Activated CD8-positive, alpha-beta memory T cell treated with anti-CD3 and anti-CD28 coated beads, Interleukin-2, amount 50 U/mL, for 48 hours (primary cell): Measurements from ENCODE around the gene NFU1.
A peak's percentile ranks its signal among the peaks of the same experiment; 100 is the strongest.

ENCODE experiments used
- DNase-seq: peaks from one replicate; pipeline ENCODE4 v3.0.0-alpha.2; 2020

The NFU1 gene

DNA sequence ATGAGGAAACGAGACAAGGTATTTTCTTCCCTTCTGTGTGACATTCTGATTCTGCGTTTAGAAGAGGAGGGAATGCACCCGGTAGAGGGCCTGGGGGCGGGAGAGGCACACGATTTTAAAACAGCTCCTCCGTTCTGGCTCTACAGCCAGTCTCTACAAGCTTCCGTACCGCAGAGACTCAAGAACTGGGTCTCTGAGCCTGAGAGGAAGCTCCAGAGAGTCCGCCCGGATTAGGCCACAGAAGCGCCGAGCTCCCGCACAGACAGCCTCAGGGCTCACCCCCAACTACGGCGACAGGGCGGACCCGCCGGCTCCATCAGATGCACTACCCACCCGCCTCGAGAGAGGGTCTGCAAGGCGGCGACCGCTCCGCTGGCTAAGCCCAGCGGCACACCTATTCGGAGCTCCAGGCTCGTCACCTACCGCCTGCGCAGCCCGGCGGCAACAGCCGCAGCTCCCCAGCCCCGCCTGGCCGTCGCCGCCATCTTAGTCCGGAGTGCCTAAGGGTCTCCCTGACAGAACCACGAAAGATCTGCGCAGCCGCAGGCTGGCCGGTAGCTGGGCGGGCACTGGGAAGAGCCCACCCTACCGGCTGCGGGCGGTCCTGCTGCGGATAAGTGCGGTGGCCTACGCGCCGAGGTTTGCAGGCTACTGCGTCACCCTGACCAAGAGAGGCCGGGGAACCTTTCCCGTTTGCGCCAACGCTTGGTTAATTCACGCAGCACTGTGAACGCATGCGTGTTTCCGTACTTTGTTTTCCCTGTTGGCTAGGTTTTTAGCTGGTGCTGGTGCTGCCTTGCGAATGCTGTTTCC is at the start of gene NFU1:
Gene NFU1 (minus strand): TSS at position 498 of the 813 bp plus-strand sequence. CDS start 13 bp downstream, at position 485.
- DNase-seq: peak; percentile 94

DNA sequence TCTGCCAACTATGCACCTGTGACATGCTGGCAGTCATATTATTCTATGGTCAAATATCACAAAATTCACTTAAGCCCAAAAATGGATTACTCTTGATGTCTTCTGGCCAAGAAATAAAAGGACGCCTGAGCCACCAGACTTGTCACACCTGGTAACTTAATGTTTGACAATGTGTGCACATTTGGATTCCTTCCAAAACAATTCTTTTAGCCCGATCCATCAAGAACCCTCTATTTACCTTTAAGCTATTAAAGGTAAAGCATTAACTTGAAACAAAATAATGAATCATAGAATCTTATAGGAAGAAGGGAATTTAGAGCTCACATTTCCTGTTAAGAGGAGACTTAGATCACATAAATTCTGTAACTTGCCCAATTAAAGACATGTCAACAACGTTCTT is 46.5 kb upstream of the NFU1 start:
- DNase-seq: no peak

DNA sequence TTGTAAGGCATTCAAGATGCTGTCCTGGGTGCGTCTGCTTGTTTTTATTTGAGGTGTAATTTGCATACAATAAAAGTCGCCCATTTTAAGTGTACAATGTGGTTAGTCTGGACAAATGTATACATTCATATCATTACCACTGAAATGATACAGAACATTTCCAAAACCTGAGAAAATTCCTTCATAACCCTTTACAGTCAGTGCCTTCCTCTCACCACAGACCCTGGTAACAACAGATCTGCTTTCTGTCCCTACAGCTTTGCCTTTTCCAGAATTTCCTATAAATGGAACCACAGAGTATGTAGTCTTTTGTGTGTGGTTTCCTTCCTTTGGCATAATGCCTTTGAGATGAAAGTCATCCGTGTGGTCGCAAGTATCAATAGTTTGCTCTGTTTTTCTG is 45.8 kb upstream of the NFU1 start:
- no peak for DNase-seq

DNA sequence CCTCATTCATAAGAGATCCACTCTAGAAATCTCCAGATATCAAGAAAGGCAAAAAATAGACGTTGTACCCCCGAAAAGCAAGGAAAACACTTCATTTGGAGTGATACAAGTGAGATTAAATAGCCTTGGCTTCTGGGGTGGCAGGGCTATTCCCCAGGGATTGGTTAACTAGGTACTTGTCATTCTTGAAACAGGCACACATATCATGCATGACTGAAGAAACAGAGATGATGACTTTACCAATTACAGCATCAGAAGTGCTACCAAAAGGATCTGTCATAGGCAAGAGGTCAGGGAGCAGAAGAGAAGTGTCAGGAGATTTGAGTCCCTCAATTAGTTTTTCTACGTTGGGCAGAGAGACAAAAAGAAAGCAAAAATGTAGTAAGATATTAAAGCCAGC is 45.2 kb upstream of the NFU1 start:
- no peak for DNase-seq

DNA sequence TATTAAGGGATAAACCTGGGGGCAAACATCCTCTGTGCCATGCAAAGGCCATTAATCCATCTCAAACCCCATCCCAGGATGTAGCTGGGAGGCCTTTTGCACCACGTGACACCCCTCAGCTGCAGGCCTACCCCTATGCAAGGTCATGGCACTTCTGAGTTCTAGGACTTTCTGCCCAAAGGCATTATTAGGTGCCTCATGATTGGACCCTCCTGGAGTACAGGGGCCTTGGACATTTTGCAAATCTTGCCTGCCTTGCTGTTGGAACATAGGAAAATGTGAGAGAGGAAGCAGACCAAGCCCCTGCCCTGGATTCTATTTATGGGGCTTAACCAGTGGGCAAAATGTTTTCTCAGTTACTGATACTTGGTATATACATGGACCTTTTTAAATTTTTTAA is 44.2 kb upstream of the NFU1 start:
- no peak for DNase-seq

DNA sequence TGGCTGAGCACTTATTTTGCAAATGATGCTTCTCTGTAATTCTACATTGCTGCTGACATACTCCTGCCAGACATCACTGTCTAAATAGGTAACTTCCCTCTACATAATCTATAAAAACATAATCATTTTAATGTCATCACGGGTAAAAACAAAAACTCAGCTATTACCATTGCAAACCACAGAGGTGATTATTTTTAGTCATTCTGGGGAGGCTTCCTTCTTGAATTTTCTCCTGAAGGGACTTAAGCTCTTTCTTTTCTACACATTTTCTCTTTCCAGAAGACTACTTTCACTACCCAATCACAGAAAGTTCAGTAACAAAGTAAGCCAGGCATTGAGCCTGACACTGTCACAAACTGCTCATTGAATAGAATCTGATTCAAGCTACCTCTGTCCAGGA is 40.4 kb upstream of the NFU1 start:
- no peak for DNase-seq

DNA sequence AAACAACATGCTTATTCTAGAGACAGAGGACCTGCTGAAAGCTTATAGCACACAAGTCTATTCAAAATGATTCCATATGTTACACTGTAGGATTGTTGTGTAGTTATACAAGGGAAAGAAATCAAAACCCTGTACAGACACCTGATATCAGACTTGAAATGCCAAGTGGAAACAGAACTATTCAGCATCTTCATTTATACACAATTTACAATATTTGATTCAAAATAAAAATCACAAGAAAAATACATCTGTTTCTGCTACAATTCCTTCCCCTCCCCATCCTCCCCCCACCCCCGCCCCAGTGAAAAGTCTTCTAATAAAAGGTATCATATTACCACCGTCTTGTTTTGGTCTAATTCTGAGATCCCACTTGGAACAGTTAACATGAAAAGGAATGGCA is 37.5 kb upstream of the NFU1 start:
- no peak for DNase-seq

DNA sequence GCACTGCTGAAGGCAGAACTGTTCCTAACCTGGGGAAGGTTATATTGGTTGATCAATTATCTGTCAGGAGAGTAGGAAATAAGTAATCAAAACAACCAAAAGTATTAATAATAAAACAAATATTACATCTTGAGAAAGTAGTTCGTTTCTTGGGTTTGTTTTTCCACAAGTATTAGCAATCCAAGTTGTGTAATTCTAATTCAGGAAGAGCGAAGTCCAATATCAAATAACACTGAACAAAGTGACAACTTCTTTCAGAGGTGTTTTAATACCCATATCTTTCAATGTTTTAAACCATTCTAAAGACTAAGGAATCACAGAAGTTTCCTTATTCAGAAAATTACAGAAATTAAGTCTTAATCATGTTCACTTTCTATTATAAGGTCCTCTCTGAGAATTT is 34.6 kb upstream of the NFU1 start:
- no peak for DNase-seq

DNA sequence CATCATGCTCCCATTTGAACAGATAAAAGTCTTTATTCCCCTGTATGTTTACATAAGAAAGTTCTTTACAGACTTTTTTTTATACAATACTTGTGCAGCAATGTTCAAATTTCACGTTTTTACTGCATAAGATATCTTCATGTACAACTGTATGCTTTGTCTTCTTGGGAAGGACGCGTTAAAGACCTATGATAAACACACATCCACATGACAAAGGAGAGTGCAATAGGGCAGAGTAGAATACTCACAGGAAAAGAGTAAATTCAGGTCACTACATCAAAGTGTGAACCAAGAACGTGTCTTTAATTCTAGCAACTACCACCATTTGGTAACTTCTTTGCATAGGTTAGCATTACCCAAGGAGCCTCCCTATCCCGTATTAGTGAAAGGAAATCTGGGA is 33.7 kb upstream of the NFU1 start:
- no peak for DNase-seq

DNA sequence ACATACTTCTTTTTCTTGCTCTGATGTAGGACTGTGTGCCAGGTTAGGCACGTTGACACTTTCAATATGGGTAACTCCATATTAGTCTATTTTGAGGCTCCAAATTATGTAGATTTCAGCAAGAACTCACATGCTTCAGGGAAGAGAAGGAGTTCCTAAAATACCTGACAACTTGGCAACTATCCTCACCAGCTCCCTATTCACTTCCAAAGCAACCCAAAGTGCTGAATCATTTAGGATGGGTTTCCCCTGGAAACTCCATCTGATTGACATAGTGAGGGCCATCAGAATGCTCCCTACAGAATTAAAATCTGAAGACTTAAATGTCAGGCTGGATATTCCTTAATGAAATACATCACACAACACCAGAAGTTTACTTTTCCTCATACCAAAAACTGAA is 32.5 kb upstream of the NFU1 start:
- no peak for DNase-seq

DNA sequence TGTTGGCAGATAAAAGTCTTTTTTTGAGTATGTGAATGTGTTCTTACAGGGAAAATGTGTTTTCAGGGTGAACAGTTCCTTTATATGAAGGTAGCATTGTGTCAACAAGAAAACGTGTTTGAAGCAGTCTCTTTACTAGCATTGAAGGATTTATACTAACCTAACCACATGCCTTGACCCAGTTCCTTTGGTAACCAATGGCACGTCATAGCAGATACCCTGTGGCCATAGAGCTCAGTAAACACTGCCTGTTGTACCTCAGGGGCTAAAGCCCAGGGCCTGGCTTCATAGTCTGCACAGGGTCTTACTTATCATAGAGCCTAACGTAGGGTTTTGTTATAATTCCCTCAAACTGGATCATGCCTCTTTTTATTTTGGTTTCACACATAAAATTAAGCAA is 32.1 kb upstream of the NFU1 start:
- DNase-seq: no peak

DNA sequence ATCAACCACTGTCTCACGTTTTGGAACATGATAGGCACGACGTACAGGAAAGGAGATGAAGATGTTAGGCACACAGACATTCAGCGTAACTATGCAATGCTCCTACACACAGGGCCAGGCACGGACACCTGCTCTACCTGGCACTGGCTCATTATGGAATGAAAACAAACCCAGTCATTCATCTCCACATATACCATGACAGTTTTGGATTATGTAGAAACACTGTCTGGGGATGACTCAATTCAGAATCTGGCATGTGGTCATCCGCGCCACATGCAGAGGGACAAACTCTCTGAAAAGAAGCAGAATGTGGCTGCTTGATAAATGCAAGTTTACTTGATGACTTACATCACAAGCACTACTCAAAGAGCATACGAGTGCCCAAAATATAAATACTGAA is 29.5 kb upstream of the NFU1 start:
- DNase-seq: no peak

DNA sequence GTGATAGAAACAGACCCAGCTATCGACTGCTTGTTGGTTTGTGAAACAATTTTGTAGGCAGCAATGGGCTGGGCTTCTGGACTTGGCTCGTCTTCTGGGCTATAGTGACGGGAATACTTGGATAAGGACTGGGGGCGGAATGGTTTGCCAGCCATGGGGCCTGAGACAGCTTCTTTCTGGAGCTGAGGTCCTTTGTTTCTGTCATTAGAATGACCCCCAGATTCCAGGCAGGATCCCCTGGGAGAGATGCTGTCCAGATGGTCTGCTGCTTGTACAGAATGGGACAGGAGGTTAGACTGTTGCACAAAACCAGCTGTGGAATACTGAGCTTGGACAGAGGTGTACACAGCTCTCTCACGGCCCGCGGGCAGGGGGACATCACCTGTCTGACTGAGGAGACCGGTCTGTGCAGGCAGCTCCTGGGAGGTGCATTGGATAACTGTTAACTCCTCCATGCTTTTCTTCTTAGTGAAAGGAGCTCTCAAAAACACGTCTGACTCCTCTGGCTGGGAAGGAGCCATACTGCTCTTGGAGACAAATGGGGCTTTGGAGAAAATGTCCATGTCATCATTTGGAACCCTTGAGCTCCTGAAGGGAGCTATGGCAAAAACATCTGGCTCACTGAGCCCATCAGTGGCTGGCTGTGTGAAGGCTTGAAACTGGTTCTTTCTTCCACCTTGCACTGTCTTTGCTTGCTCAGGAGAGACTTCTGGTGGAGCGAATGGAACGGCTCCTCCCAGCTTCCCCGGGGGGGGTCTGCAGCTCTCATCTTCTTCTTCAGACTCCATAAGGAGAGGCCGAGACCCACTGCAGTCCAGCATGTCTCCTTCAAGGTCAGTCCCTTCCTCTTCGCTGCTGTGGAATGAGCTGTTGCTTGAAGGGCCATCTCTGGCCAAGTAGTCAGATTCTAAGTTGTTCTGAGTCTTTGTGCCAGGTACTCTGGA is 28.6 kb upstream of the NFU1 start:
- DNase-seq: no peak

DNA sequence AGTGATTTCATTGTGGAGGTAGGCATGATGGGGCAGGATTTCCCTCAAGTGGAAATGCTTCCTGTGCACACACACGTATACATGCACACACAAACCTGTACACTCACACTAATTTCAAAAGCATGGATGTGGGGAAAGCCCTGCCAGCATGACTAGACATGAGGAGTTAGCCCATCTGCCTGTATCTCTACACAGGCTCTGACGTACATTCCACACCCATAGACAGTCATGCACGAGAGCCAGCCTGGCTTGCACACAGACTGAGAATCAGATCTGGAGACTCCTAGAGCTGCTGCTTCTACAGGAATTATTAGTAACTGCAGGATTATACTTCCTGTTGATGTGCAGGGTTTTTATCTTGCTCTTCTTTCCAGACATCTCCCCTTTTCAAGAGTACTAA is 27.3 kb upstream of the NFU1 start:
- no peak for DNase-seq

DNA sequence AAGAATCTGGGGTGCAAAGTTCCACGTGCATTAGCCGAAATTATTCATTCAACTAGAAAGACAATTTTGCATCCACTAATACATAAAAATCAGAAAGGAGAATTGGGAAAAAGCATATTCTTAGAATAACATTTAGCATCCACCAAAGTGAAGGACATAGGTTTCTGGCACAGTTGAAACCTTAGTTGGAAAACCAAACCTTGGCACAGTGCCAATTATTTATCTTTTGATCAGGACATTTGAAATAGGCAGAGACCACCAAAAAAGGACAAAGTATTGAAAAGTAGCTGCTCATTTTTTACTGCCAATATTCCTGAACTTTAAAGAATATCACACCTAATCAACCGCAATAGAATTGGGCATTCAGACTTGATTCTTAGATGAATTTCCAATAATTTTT is 25.5 kb upstream of the NFU1 start:
- no peak for DNase-seq

DNA sequence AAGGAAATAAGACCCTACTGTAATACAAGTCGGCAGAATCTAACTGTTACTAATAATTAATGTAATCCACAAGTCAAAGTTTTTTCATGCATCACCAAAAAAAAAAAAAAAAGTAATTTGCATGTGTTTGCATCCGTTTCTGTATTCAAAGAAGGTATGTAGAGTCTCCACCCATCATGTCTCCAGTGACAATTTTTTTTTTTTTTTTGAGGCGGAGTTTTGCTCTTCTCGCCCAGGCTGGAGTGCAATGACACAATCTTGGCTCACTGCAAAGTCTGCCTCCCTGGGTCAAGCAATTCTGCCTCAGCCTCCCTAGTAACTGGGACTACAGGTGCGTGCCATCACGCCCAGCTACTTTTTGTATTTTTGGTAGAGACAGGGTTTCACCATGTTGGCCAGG is 24.2 kb upstream of the NFU1 start:
- DNase-seq: no peak

DNA sequence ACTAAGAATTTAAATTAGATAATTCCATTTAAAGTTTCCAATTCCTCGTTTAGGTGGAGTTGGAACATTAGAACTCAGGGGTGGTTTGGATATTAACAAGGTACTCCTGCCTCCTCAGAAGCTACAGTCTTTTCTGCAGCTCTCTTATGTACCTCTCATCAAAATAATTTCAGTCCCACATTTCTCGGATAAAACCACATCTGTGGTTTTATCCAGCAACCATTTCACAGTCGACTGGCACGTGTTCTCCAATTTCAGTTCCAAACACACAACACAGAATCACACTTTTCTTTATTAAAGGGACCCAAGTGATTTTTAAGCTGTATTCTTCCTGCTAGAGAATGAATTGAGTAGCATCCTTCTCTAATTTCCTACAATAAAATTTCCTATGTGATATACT is 22.7 kb upstream of the NFU1 start:
- DNase-seq: no peak

DNA sequence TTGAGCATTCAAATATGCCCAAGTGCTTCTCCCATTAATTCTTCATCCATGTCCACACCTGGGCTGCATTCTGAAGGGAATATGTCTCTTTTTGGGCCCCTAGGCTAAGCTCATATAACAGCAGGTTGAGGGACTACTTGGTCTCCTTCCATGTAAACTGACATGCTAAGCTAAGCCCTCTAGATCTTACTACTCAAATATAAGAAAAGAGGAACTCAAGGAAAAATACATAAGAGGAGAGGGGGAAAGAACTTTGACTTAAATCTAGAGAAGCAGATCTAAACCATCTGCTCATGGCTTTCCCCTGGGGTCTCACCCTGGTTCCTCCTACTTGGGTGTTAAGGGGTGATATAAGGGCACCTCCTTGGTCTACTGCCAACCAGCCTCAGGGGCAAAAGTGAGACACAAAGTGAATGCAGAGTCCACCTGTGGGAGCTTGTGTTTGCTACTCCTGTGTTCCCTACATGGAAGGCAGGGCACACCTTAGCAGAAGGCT is 19.8 kb upstream of the NFU1 start:
- DNase-seq: no peak

DNA sequence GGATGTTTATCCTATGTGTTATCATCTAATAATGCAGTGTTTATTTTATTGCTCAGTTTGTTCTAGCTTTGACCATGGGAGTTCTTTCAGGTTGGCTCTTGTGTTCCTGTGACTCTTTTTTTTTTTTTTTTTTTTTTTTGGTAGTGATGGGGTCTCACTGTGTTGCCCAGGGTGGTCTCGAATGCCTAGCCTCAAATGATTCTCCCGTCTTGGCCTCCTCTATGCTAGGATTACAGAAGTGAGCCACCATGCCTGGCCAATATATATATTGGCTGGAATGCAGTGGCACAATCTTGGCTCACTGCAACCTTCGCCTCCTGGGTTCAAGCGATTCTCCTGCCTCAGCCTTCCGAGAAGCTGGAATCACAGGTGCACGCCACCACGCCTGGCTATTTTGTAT is 18.9 kb upstream of the NFU1 start:
- no peak for DNase-seq

DNA sequence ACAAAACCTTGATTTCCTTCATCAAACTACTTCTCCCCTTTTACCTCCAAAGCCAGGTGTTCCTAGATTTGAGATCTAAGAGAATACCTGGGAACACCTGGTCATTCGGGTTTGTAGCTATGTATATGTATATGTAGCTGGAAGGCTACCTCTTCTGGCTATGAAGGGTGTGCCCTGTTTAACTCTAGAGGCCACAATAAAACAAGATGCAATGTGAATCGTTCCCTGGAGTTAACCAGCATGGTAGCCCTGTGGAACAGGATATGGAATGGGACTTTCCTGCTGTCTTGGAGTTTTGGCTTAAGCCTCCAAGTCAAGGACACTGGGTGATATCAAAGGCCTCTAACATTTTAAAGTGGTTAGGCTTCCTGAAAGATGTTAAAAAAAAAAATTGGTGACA is 17.7 kb upstream of the NFU1 start:
- DNase-seq: no peak

DNA sequence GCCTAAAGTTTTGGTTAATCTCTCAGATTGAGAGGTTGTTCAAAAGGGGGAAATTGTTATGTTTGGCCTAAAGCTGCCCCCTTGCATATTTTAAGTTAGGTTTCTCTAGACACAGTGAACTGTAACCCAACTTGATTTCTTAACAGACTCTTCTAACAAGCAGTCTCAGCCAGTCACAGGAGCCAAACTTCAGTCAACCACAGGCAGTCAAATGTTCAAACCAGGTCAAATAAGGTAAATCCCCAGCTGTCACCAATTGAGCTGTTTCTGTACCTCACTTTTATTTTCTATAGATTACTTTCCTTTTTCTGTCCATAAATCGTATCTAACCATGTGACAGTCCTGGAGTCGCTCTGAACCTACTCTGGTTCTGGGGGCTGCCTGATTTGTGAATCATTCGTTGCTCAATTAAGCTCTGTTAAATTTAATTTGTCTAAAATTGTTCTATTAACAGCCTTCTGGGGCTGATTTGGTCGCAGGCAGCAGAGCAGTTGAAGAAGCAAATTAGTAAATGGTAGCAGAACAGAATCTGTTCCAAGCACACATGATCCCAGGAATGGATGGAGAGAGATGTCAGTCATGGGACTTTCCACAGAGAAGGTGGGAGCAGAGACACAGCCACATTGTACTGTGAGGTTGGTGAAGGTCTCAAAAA is 16.4 kb upstream of the NFU1 start:
- no peak for DNase-seq

DNA sequence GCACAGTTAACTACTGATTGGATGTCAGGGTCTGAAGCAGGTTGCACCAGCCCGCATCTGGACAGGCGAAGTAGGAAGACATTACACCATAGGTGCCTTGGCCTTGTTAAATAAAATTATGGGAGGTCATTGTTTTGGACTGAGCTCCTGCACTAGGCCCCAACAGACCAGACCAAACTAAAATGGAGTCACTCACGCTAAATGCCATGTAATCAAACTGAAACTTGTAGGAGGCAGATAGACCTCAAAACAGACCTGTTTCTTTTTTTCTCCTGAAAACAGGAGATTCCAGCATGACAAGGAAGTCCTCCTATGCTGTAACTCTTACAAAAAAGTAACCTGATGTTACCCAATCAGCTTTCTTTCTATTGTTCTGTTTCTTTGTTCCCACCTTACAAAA is 15.5 kb upstream of the NFU1 start:
- DNase-seq: no peak

DNA sequence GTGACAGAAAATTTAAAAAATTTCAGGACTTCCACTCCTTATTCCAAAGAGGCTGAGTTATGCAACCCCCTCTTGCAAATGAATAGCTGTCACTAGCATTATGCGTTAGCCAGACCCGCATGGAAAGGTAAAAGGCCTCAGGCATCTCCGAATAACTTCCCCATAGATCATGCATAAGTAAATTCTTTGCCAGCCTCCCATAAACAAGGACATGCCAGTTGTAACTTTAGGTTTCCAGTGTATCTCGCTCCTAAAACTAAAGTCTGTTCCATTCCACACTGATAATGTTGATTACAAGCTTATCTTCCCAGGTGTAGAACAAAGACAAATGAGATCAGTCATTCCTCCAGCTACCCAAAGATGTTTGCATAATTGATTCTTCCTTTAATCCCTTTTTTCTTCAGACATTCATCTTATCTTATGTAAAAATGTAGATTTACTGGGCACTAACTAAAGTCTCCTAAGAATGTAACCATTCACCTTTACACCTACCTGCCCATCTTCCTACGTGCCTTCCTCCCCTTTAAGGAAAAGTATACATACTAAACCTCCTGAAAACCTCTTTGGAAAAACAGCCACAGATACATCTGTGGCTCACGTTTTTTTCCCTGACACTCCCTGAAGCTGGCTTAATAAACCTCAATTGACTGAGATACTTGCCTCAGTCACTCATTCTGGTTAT is 13.6 kb upstream of the NFU1 start:
- no peak for DNase-seq
